ENCODE results near the gene CGB7.
"Not testable (repeated sequence)": the region's sequence is repeated elsewhere in the genome, so short reads cannot be mapped to it uniquely, and the experiment has no call there.

The CGB7 gene

GRCh38 chr19:49086296-49086695 is 28.7 kb upstream of the CGB7 start:
- Histone ChIP-seq H3K4me3 (ENCODE audit: low read length) (peak overlapping the region; percentile 67), H3K9me3 (ENCODE audit: low read length) (no peaks in the 10 kb centered on the region), H3K4me1 (ENCODE audit: insufficient read depth, low read length) (peaks cover 22% of the 10 kb centered on the region), H2AFZ (ENCODE audit: low read depth, low read length) (no peak overlapping the region), H3K36me3 (ENCODE audit: insufficient read depth, low read length) (peaks cover 36% of the 10 kb centered on the region), H3K27me3 (ENCODE audit: insufficient read depth, low read length) (no peaks in the 10 kb centered on the region)

GRCh38 chr19:49085868-49086232 is 28.3 kb upstream of the CGB7 start:
- peak overlapping the region; percentile 13 for H2AFZ ChIP-seq (ENCODE audit: low read depth, low read length)
- peaks cover 33% of the 10 kb centered on the region for H3K36me3 ChIP-seq (ENCODE audit: insufficient read depth, low read length)

GRCh38 chr19:49085020-49085867 is 27.7 kb upstream of the CGB7 start, which contains the start of gene SNRNP70:
Gene SNRNP70, plus strand, starts transcription at chr19:49085451. Its CDS starts 964 bp downstream, at chr19:49086415.
- no peaks in the 10 kb centered on the region for H3K9me3 ChIP-seq (ENCODE audit: low read length)
- H3K36me3 ChIP-seq (ENCODE audit: insufficient read depth, low read length) = peaks cover 27% of the 10 kb centered on the region
- peaks cover 22% of the 10 kb centered on the region for H3K4me1 ChIP-seq (ENCODE audit: insufficient read depth, low read length)
- H3K27me3 ChIP-seq (ENCODE audit: insufficient read depth, low read length) = no peaks in the 10 kb centered on the region
- peak within 1 kb of the TSS; percentile 60 for H2AFZ ChIP-seq (ENCODE audit: low read depth, low read length)
- H3K4me3 ChIP-seq (ENCODE audit: low read length) = peak within 1 kb of the TSS; percentile 67

More at GRCh38 chr19:49085868-49086232, 28.3 kb upstream of the CGB7 start:
- peaks cover 22% of the 10 kb centered on the region for H3K4me1 ChIP-seq (ENCODE audit: insufficient read depth, low read length)
- H3K9me3 ChIP-seq (ENCODE audit: low read length) = no peaks in the 10 kb centered on the region
- no peaks in the 10 kb centered on the region for H3K27me3 ChIP-seq (ENCODE audit: insufficient read depth, low read length)
- H3K4me3 ChIP-seq (ENCODE audit: low read length) = peak overlapping the region; percentile 67

GRCh38 chr19:49084206-49085019 is 26.9 kb upstream of the CGB7 start:
- peaks cover 23% of the 10 kb centered on the region for H3K36me3 ChIP-seq (ENCODE audit: insufficient read depth, low read length)
- H3K9me3 ChIP-seq (ENCODE audit: low read length) = no peaks in the 10 kb centered on the region
- peak overlapping the region; percentile 60 for H2AFZ ChIP-seq (ENCODE audit: low read depth, low read length)
- H3K4me3 ChIP-seq (ENCODE audit: low read length) = peak overlapping the region; percentile 67
- H3K27me3 ChIP-seq (ENCODE audit: insufficient read depth, low read length) = no peaks in the 10 kb centered on the region
- H3K4me1 ChIP-seq (ENCODE audit: insufficient read depth, low read length) = peaks cover 22% of the 10 kb centered on the region

GRCh38 chr19:49081273-49081672 is 23.7 kb upstream of the CGB7 start:
- Histone ChIP-seq H2AFZ (ENCODE audit: low read depth, low read length) (no peak overlapping the region), H3K36me3 (ENCODE audit: insufficient read depth, low read length) (peaks cover 2% of the 10 kb centered on the region), H3K27me3 (ENCODE audit: insufficient read depth, low read length) (no peaks in the 10 kb centered on the region), H3K9me3 (ENCODE audit: low read length) (no peaks in the 10 kb centered on the region), H3K4me3 (ENCODE audit: low read length) (no peak overlapping the region), H3K4me1 (ENCODE audit: insufficient read depth, low read length) (peaks cover 7% of the 10 kb centered on the region)

- Histone ChIP-seq H3K36me3 (ENCODE audit: insufficient read depth, low read length) (no peaks in the 10 kb centered on the region), H3K9me3 (ENCODE audit: low read length) (no peaks in the 10 kb centered on the region), H3K4me1 (ENCODE audit: insufficient read depth, low read length) (peaks cover 3% of the 10 kb centered on the region), H2AFZ (ENCODE audit: low read depth, low read length) (no peak overlapping the region), H3K27me3 (ENCODE audit: insufficient read depth, low read length) (no peaks in the 10 kb centered on the region), H3K4me3 (ENCODE audit: low read length) (no peak overlapping the region)
Measured at GRCh38 chr19:49080392-49080791, 22.8 kb upstream of the CGB7 start.

GRCh38 chr19:49074869-49075268 is 17.3 kb upstream of the CGB7 start:
- H3K27me3 ChIP-seq (ENCODE audit: insufficient read depth, low read length) = peaks cover 43% of the 10 kb centered on the region

GRCh38 chr19:49073514-49074378 is 16.2 kb upstream of the CGB7 start:
- H3K9me3 ChIP-seq (ENCODE audit: low read length) = peaks cover 19% of the 10 kb centered on the region
- H3K36me3 ChIP-seq (ENCODE audit: insufficient read depth, low read length) = no peaks in the 10 kb centered on the region
- no peaks in the 10 kb centered on the region for H3K4me1 ChIP-seq (ENCODE audit: insufficient read depth, low read length)
- H3K27me3 ChIP-seq (ENCODE audit: insufficient read depth, low read length) = peaks cover 48% of the 10 kb centered on the region
- no peak overlapping the region for H2AFZ ChIP-seq (ENCODE audit: low read depth, low read length)
- no peak overlapping the region for H3K4me3 ChIP-seq (ENCODE audit: low read length)

More at GRCh38 chr19:49074869-49075268, 17.3 kb upstream of the CGB7 start:
- not testable (repeated sequence) for H3K36me3 ChIP-seq (ENCODE audit: insufficient read depth, low read length); H3K4me1 ChIP-seq (ENCODE audit: insufficient read depth, low read length); H3K4me3 ChIP-seq (ENCODE audit: low read length); H2AFZ ChIP-seq (ENCODE audit: low read depth, low read length)
- H3K9me3 ChIP-seq (ENCODE audit: low read length) = peaks cover 12% of the 10 kb centered on the region

- Histone ChIP-seq H2AFZ (ENCODE audit: low read depth, low read length) (no peak overlapping the region), H3K9me3 (ENCODE audit: low read length) (peaks cover 19% of the 10 kb centered on the region), H3K4me1 (ENCODE audit: insufficient read depth, low read length) (no peaks in the 10 kb centered on the region), H3K4me3 (ENCODE audit: low read length) (no peak overlapping the region), H3K36me3 (ENCODE audit: insufficient read depth, low read length) (no peaks in the 10 kb centered on the region), H3K27me3 (ENCODE audit: insufficient read depth, low read length) (peaks cover 49% of the 10 kb centered on the region)
Measured at GRCh38 chr19:49071860-49072547, 14.5 kb upstream of the CGB7 start.

- Histone ChIP-seq H3K4me3 (ENCODE audit: low read length) (no peak overlapping the region), H3K36me3 (ENCODE audit: insufficient read depth, low read length) (no peaks in the 10 kb centered on the region), H3K27me3 (ENCODE audit: insufficient read depth, low read length) (peaks cover 65% of the 10 kb centered on the region), H3K4me1 (ENCODE audit: insufficient read depth, low read length) (peaks cover 1% of the 10 kb centered on the region), H2AFZ (ENCODE audit: low read depth, low read length) (no peak overlapping the region), H3K9me3 (ENCODE audit: low read length) (peaks cover 19% of the 10 kb centered on the region)
Measured at GRCh38 chr19:49070416-49070815, 12.9 kb upstream of the CGB7 start.

- Histone ChIP-seq H2AFZ (ENCODE audit: low read depth, low read length) (no peak overlapping the region), H3K27me3 (ENCODE audit: insufficient read depth, low read length) (peaks cover 67% of the 10 kb centered on the region), H3K9me3 (ENCODE audit: low read length) (peaks cover 19% of the 10 kb centered on the region), H3K4me1 (ENCODE audit: insufficient read depth, low read length) (peaks cover 10% of the 10 kb centered on the region), H3K4me3 (ENCODE audit: low read length) (no peak overlapping the region), H3K36me3 (ENCODE audit: insufficient read depth, low read length) (no peaks in the 10 kb centered on the region)
Measured at GRCh38 chr19:49069026-49069425, 11.5 kb upstream of the CGB7 start.

GRCh38 chr19:49067554-49067953 is 10.0 kb upstream of the CGB7 start:
- Histone ChIP-seq H3K27me3 (ENCODE audit: insufficient read depth, low read length) (peaks cover 55% of the 10 kb centered on the region), H3K9me3 (ENCODE audit: low read length) (peaks cover 19% of the 10 kb centered on the region), H3K4me1 (ENCODE audit: insufficient read depth, low read length) (peaks cover 10% of the 10 kb centered on the region), H3K4me3 (ENCODE audit: low read length) (no peak overlapping the region), H3K36me3 (ENCODE audit: insufficient read depth, low read length) (no peaks in the 10 kb centered on the region), H2AFZ (ENCODE audit: low read depth, low read length) (no peak overlapping the region)
